ENCODE results near the gene BRD4.

DNA sequence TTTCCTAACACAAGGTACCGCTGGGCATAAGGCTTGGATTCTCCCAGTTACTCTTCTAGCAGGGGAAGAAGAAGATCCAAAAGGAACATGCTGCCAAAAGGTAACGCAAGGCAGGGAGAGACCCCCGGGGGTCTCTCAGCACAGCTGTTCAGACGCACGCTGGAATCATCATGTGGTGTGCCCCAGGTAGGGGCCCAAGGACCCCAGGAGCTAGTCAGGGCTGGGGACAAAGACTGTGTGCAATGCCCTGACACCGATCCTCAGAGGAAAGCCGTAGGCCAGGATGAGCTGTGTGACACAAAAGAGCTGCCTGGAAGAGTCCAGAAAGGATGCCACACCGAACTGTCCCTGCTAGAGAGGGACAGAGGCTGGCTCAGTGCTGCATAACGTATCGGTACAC, 77.8 kb downstream of the BRD4 start:
- no peak for TF ChIP-seq ZNF114 (CRISPR knock-in tag; IDR thresholded peaks at IDR 0.05)
- no peak for TF ChIP-seq CTCF (conservative IDR thresholded peaks at IDR 0.05; ENCODE audit: low read depth in 2 of 2)
- no peak for TF ChIP-seq REST (IDR thresholded peaks at IDR 0.05; ENCODE audit: unreplicated experiment)
- TF ChIP-seq EZH2phosphoT487 (IDR thresholded peaks at IDR 0.05; ENCODE audit: unreplicated experiment): no peak
